ENCODE data around the gene POLE2. TPM values are rescaled to one million over a fixed set of nuclear protein-coding genes. Genes with fewer than 3 reads are reported as not detected.

The POLE2 gene
- total and polyA plus RNA-seq, 2 donors (not counting 1 experiment from before 2014, with no cell fraction given): 4.5 to 8.7 TPM

- H3K27ac ChIP-seq (ENCODE audit: insufficient read depth, low read length): no peak overlapping the region
- H3K27me3 ChIP-seq (ENCODE audit: control insufficient read depth, insufficient read depth, low read length): no peaks in the 10 kb centered on the region
- peaks cover 51% of the 10 kb centered on the region for H3K79me2 ChIP-seq (ENCODE audit: control insufficient read depth, insufficient read depth, low read length)
- H3K4me2 ChIP-seq (ENCODE audit: extremely low read depth, insufficient read depth, low read length): no peak overlapping the region
- no peak for DNase-seq (ENCODE audit: low read depth in 2 of 2)
- H3K36me3 ChIP-seq (ENCODE audit: control insufficient read depth, insufficient read depth, low read length): peaks cover 4% of the 10 kb centered on the region
- no peaks in the 10 kb centered on the region for H3K9me3 ChIP-seq (ENCODE audit: control insufficient read depth, insufficient read depth, low read depth, low read length)
- peaks cover 3% of the 10 kb centered on the region for H3K4me1 ChIP-seq (ENCODE audit: control insufficient read depth, extremely low read depth, insufficient read depth, low read length)
- H3K9ac ChIP-seq (ENCODE audit: insufficient read depth, low read length): no peak overlapping the region
- H2AFZ ChIP-seq (ENCODE audit: low read length): no peak overlapping the region
- TF ChIP-seq CTCF (conservative IDR thresholded peaks at IDR 0.05 in 1 of 2, IDR thresholded peaks at IDR 0.05 in 1 of 2; ENCODE audit: low read depth in 1 of 2, low read length in 2 of 2) (no peak), EZH2 (IDR thresholded peaks at IDR 0.05; ENCODE audit: low read length, missing control alignments) (no peak)
- H4K20me1 ChIP-seq (ENCODE audit: control insufficient read depth, extremely low read depth, insufficient read depth, low read length): no peaks in the 10 kb centered on the region
- H3K4me3 ChIP-seq (replicated peaks in 1 of 4; ENCODE audit: control extremely low read depth in 1 of 4, insufficient read depth in 1 of 4, low read depth in 3 of 4, low read length in 4 of 4): no peak overlapping the region
Measured at GRCh38 chr14:49636866-49637265, 51.1 kb downstream of the POLE2 start.

GRCh38 chr14:49634547-49635334 is 53.3 kb downstream of the POLE2 start, which contains the start of gene DNAAF2:
Gene DNAAF2 (minus strand): TSS chr14:49635244. CDS start chr14:49635149, 95 bp downstream.
- H2AFZ ChIP-seq (ENCODE audit: low read length): peak within 1 kb of the TSS; percentile 87
- H3K79me2 ChIP-seq (ENCODE audit: control insufficient read depth, insufficient read depth, low read length): peaks cover 56% of the 10 kb centered on the region
- peaks cover 4% of the 10 kb centered on the region for H3K36me3 ChIP-seq (ENCODE audit: control insufficient read depth, insufficient read depth, low read length)
- H3K4me3 ChIP-seq (replicated peaks in 1 of 4; ENCODE audit: control extremely low read depth in 1 of 4, insufficient read depth in 1 of 4, low read depth in 3 of 4, low read length in 4 of 4): peak within 1 kb of the TSS; percentile 66 to 98 (median 90)
- peak within 1 kb of the TSS; percentile 91 for H3K9ac ChIP-seq (ENCODE audit: insufficient read depth, low read length)
- no peaks in the 10 kb centered on the region for H3K9me3 ChIP-seq (ENCODE audit: control insufficient read depth, insufficient read depth, low read depth, low read length)
- peak; percentile 69 to 80 for DNase-seq (ENCODE audit: low read depth in 2 of 2)
- peaks cover 2% of the 10 kb centered on the region for H3K4me1 ChIP-seq (ENCODE audit: control insufficient read depth, extremely low read depth, insufficient read depth, low read length)
- H3K4me2 ChIP-seq (ENCODE audit: extremely low read depth, insufficient read depth, low read length): peak within 1 kb of the TSS; percentile 84
- H3K27me3 ChIP-seq (ENCODE audit: control insufficient read depth, insufficient read depth, low read length): no peaks in the 10 kb centered on the region
- peak within 1 kb of the TSS; percentile 85 for H3K27ac ChIP-seq (ENCODE audit: insufficient read depth, low read length)
- no peak for TF ChIP-seq EZH2 (IDR thresholded peaks at IDR 0.05; ENCODE audit: low read length, missing control alignments)
- TF ChIP-seq CTCF (conservative IDR thresholded peaks at IDR 0.05 in 1 of 2, IDR thresholded peaks at IDR 0.05 in 1 of 2; ENCODE audit: low read depth in 1 of 2, low read length in 2 of 2): no peak
- no peaks in the 10 kb centered on the region for H4K20me1 ChIP-seq (ENCODE audit: control insufficient read depth, extremely low read depth, insufficient read depth, low read length)

- H4K20me1 ChIP-seq (ENCODE audit: control insufficient read depth, extremely low read depth, insufficient read depth, low read length): no peaks in the 10 kb centered on the region
- peak overlapping the region; percentile 79 for H3K4me2 ChIP-seq (ENCODE audit: extremely low read depth, insufficient read depth, low read length)
- H3K27ac ChIP-seq (ENCODE audit: insufficient read depth, low read length): peak overlapping the region; percentile 85
- TF ChIP-seq EZH2 (IDR thresholded peaks at IDR 0.05; ENCODE audit: low read length, missing control alignments): no peak
- TF ChIP-seq CTCF (conservative IDR thresholded peaks at IDR 0.05 in 1 of 2, IDR thresholded peaks at IDR 0.05 in 1 of 2; ENCODE audit: low read depth in 1 of 2, low read length in 2 of 2): peak; percentile 51 to 61
- DNase-seq (ENCODE audit: low read depth in 2 of 2): peak; percentile 95
- H2AFZ ChIP-seq (ENCODE audit: low read length): peak overlapping the region; percentile 87
- peak overlapping the region; percentile 89 to 99 (median 94) for H3K4me3 ChIP-seq (replicated peaks in 1 of 4; ENCODE audit: control extremely low read depth in 1 of 4, insufficient read depth in 1 of 4, low read depth in 3 of 4, low read length in 4 of 4)
- H3K9ac ChIP-seq (ENCODE audit: insufficient read depth, low read length): peak overlapping the region; percentile 91
- H3K9me3 ChIP-seq (ENCODE audit: control insufficient read depth, insufficient read depth, low read depth, low read length): no peaks in the 10 kb centered on the region
- peaks cover 56% of the 10 kb centered on the region for H3K79me2 ChIP-seq (ENCODE audit: control insufficient read depth, insufficient read depth, low read length)
- H3K27me3 ChIP-seq (ENCODE audit: control insufficient read depth, insufficient read depth, low read length): no peaks in the 10 kb centered on the region
- peaks cover 4% of the 10 kb centered on the region for H3K36me3 ChIP-seq (ENCODE audit: control insufficient read depth, insufficient read depth, low read length)
- H3K4me1 ChIP-seq (ENCODE audit: control insufficient read depth, extremely low read depth, insufficient read depth, low read length): peaks cover 2% of the 10 kb centered on the region
Measured at GRCh38 chr14:49633640-49634546, 54.1 kb downstream of the POLE2 start.
